Activated B cell treated with CpG ODN at 0.5 μM for 24 hours (primary cell): Measurements from ENCODE around the gene TNXB. TPM values are rescaled to one million over a fixed set of nuclear protein-coding genes. Genes with fewer than 3 reads are reported as not detected.

Experiments used
- ATAC-seq: fragments of 200-7000 bp; cut with Tn5 transposase; one replicate; pipeline ENCODE4 v1.10.0; 2021; ENCODE audit warnings: low read depth, mild to moderate bottlenecking, moderate library complexity
- CTCF ChIA-PET: fragments of 350-600 bp; sonication (Branson Sonifier 250); formaldehyde crosslinking; loops from one replicate; lab custom pipeline; 2021; ENCODE audit warnings: antibody characterized with exemption; lab: Charles Lee
- POLR2A ChIA-PET: fragments of 350-600 bp; sonication (Branson Sonifier 250); formaldehyde crosslinking; loops from one replicate; lab custom pipeline; 2021; ENCODE audit warnings: antibody characterized with exemption; lab: Charles Lee
- DNase-seq: peaks from one replicate; pipeline ENCODE4 v3.0.0; 2022
- H3K27ac Mint-ChIP-seq: one replicate; pipeline ENCODE4 v1.8.0; 2020; ENCODE audit warnings: mixed read lengths
- H3K27me3 Mint-ChIP-seq: one replicate; pipeline ENCODE4 v1.8.0; 2021; ENCODE audit warnings: mixed read lengths
- H3K36me3 Mint-ChIP-seq: one replicate; pipeline ENCODE4 v1.8.0; 2021; ENCODE audit warnings: low read depth, mixed read lengths
- H3K4me1 Mint-ChIP-seq: one replicate; pipeline ENCODE4 v1.8.0; 2021; ENCODE audit warnings: mixed read lengths
- H3K4me3 Mint-ChIP-seq: one replicate; pipeline ENCODE4 v1.8.0; 2020; ENCODE audit warnings: mild to moderate bottlenecking, mixed read lengths
- H3K9me3 Mint-ChIP-seq: one replicate; pipeline ENCODE4 v1.8.0; 2020; ENCODE audit warnings: mixed read lengths
- CTCF ChIP-seq: fragments of 200-600 bp; IDR thresholded peaks from one replicate; pipeline ENCODE4 v1.8.0; 2022; ENCODE audit warnings: antibody characterized with exemption, mild to moderate bottlenecking
- intact Hi-C: fragments of 100-400 bp; cut with micrococcal nuclease; formaldehyde crosslinking; loops from one replicate; pipeline ENCODE4 v1.15.1; 2024
- total RNA-seq: library from RNA; stranded (reverse); gene quantifications from 2 replicates; pipeline ENCODE4 v1.2.3, GENCODE V29; 2022

Gene TNXB
- total RNA-seq, 1 donor from 2014 or later, result 12.4 TPM

GRCh38 chr6:32137454-32137853 lies 28.3 kb upstream of the TNXB start:
- Mint-ChIP-seq H3K4me3 (no peak overlapping the region), H3K4me1 (no peaks in the 10 kb centered on the region), H3K36me3 (no peaks in the 10 kb centered on the region), H3K9me3 (no peaks in the 10 kb centered on the region), H3K27me3 (peaks cover 9% of the 10 kb centered on the region), H3K27ac (no peak overlapping the region)
- ATAC-seq, result no peak
- no peak for TF ChIP-seq CTCF
- intact Hi-C loops, result no loop called here
- no peak for DNase-seq
- POLR2A ChIA-PET, result no interaction called here
- CTCF ChIA-PET, result no interaction called here

- intact Hi-C loops, result no loop called here
Observed at GRCh38 chr6:32133786-32134185, 24.6 kb upstream of the TNXB start.

GRCh38 chr6:32132110-32132509 lies 23.0 kb upstream of the TNXB start:
- DNase-seq (no peak), ATAC-seq (no peak)
- CTCF ChIA-PET, result no interaction called here
- no peak for TF ChIP-seq CTCF
- intact Hi-C loops, result no loop called here
- H3K4me1 Mint-ChIP-seq, result peaks cover 32% of the 10 kb centered on the region
- POLR2A ChIA-PET, result no interaction called here
- no peaks in the 10 kb centered on the region for H3K27me3 Mint-ChIP-seq
- peaks cover 13% of the 10 kb centered on the region for H3K36me3 Mint-ChIP-seq
- no peak overlapping the region for H3K27ac Mint-ChIP-seq
- no peak overlapping the region for H3K4me3 Mint-ChIP-seq
- H3K9me3 Mint-ChIP-seq, result no peaks in the 10 kb centered on the region

More at GRCh38 chr6:32133786-32134185, 24.6 kb upstream of the TNXB start:
- Mint-ChIP-seq H3K36me3 (peaks cover 1% of the 10 kb centered on the region), H3K27me3 (no peaks in the 10 kb centered on the region), H3K27ac (no peak overlapping the region), H3K9me3 (no peaks in the 10 kb centered on the region), H3K4me1 (peaks cover 16% of the 10 kb centered on the region), H3K4me3 (no peak overlapping the region)
- no peak for TF ChIP-seq CTCF
- no peak for ATAC-seq
- POLR2A ChIA-PET, result no interaction called here
- CTCF ChIA-PET, result no interaction called here
- DNase-seq, result no peak

GRCh38 chr6:32131439-32131948 lies 22.4 kb upstream of the TNXB start:
- intact Hi-C loops, result loop anchor here (2.0 kb wide), 1 partner anchor 173 kb away; the partner anchor contains the start of genes NELFE and SKIC2
- no peak for ATAC-seq
- H3K27ac Mint-ChIP-seq, result no peak overlapping the region
- H3K27me3 Mint-ChIP-seq, result no peaks in the 10 kb centered on the region
- no peak for DNase-seq
- no peaks in the 10 kb centered on the region for H3K9me3 Mint-ChIP-seq
- ChIA-PET CTCF (no interaction called here), POLR2A (interaction anchor here (3.9 kb wide), 1 partner anchor 65 kb away, joined by 56 read pairs; no protein-coding TSS in a partner anchor)
- H3K4me1 Mint-ChIP-seq, result peaks cover 39% of the 10 kb centered on the region
- H3K4me3 Mint-ChIP-seq, result peak overlapping the region; percentile 36
- no peak for TF ChIP-seq CTCF
- H3K36me3 Mint-ChIP-seq, result peaks cover 18% of the 10 kb centered on the region

- Mint-ChIP-seq H3K27me3 (no peaks in the 10 kb centered on the region), H3K36me3 (peaks cover 33% of the 10 kb centered on the region), H3K4me3 (peak overlapping the region; percentile 90), H3K9me3 (no peaks in the 10 kb centered on the region), H3K4me1 (peaks cover 47% of the 10 kb centered on the region), H3K27ac (peak overlapping the region; percentile 82)
- intact Hi-C loops, result loop anchor here (1.0 to 5.0 kb wide), 6 partner anchors 25 to 1283 kb away; partner anchors contain the start of genes CSNK2B, LY6G5B, NELFE and PHF1
- no peak for ATAC-seq
- no peak for TF ChIP-seq CTCF
- no peak for DNase-seq
- ChIA-PET CTCF (interaction anchor here (1.4 to 4.3 kb wide), 2 partner anchors 11 to 23 kb away, joined by 3 to 28 read pairs; no protein-coding TSS in a partner anchor), POLR2A (interaction anchor here (0.5 to 4.3 kb wide), 13 partner anchors 48 to 667 kb away, joined by 3 to 59 read pairs (median 4); partner anchors contain the start of genes GPSM3, PBX2 and SKIC2)
Observed at GRCh38 chr6:32129297-32130088, 20.4 kb upstream of the TNXB start.
